PC-9 (cell line): ENCODE data around the gene CDC42BPB. TPM values are rescaled to one million over a fixed set of nuclear protein-coding genes. Genes with fewer than 3 reads are reported as not detected.

Source experiments
- BruUV-seq: library from RNA; stranded (reverse); fragments of 400-500 nt; replicated peaks from 2 replicates; lab custom pipeline; 2021; lab: Mats Ljungman, UMichigan
- CTCF ChIA-PET: fragments of 300-600 bp; sonication (Branson Sonifier 250); formaldehyde crosslinking; loops from one replicate; lab custom pipeline; 2022; ENCODE audit warnings: antibody characterized with exemption; lab: Charles Lee
- POLR2A ChIA-PET: fragments of 300-600 bp; sonication (Branson Sonifier 250); formaldehyde crosslinking; loops from one replicate; lab custom pipeline; 2022; ENCODE audit warnings: antibody characterized with exemption; ENCODE audit not compliant: unreplicated experiment; lab: Charles Lee
- DNase-seq, 2 experiments: peaks; one replicate each; pipeline versions ENCODE4 v3.0.0 to v3.0.0-alpha.2; 2015 to 2022; ENCODE audit warnings: mixed read lengths in 1 of 2
- H2AFZ ChIP-seq: fragments of 200-600 bp; sonication (generic); 2 replicates; pipeline ENCODE4 v1.8.1; 2017; ENCODE audit warnings: antibody characterized with exemption
- H3F3A ChIP-seq: fragments of 200-600 bp; sonication (generic); 2 replicates; pipeline ENCODE4 v1.8.1; 2017; ENCODE audit warnings: antibody characterized with exemption, mild to moderate bottlenecking, low read depth; ENCODE audit not compliant: insufficient read depth
- H3K27ac ChIP-seq: fragments of 200-600 bp; sonication (generic); 2 replicates; pipeline ENCODE4 v1.6.1; 2016; ENCODE audit warnings: mixed run types
- H3K27me3 ChIP-seq: fragments of 200-600 bp; sonication (generic); 2 replicates; pipeline ENCODE4 v1.6.1; 2016; ENCODE audit warnings: low read depth, mixed run types; ENCODE audit not compliant: insufficient read depth
- H3K36me3 ChIP-seq: fragments of 200-600 bp; sonication (generic); 2 replicates; pipeline ENCODE4 v1.6.1; 2016; ENCODE audit warnings: low read depth, mixed run types
- H3K4me1 ChIP-seq: fragments of 200-600 bp; sonication (generic); replicated peaks from 2 replicates; pipeline ENCODE4 v1.6.1; 2016; ENCODE audit warnings: mixed run types; ENCODE audit not compliant: insufficient read depth
- H3K4me2 ChIP-seq: fragments of 200-600 bp; sonication (generic); 2 replicates; pipeline ENCODE4 v1.6.1; 2017; ENCODE audit warnings: mixed run types
- H3K4me3 ChIP-seq: fragments of 200-600 bp; sonication (generic); 2 replicates; pipeline ENCODE4 v1.6.1; 2016; ENCODE audit warnings: mixed run types
- H3K79me2 ChIP-seq: fragments of 200-600 bp; sonication (generic); 2 replicates; pipeline ENCODE4 v1.6.1; 2017; ENCODE audit warnings: low read depth, mixed run types
- H3K9me2 ChIP-seq: fragments of 200-600 bp; sonication (generic); 2 replicates; pipeline ENCODE4 v1.8.1; 2017; ENCODE audit warnings: mild to moderate bottlenecking; ENCODE audit not compliant: insufficient read depth
- H3K9me3 ChIP-seq: fragments of 200-600 bp; sonication (generic); 2 replicates; pipeline ENCODE4 v1.8.1; 2016; ENCODE audit warnings: low read depth; ENCODE audit not compliant: insufficient read depth
- H4K20me1 ChIP-seq: fragments of 200-600 bp; sonication (generic); 2 replicates; pipeline ENCODE4 v1.8.1; 2017; ENCODE audit not compliant: insufficient read depth
- EZH2 ChIP-seq: fragments of 200-600 bp; sonication (generic); IDR thresholded peaks from 2 replicates; pipeline ENCODE4 v1.8.0; 2017; ENCODE audit warnings: antibody characterized with exemption, low read depth
- intact Hi-C: fragments of 100-400 bp; cut with micrococcal nuclease; formaldehyde crosslinking; loops from one replicate; pipeline ENCODE4 v1.10.0; 2022; ENCODE audit not compliant: unreplicated experiment
- total RNA-seq: library from RNA; stranded (reverse); gene quantifications from 2 replicates; pipeline ENCODE4 v1.2.3, GENCODE V29; 2021
- TF ChIP-seq, protein P1 (sequence below): fragments of 200-600 bp; sonication (generic); conservative IDR thresholded peaks from 2 replicates; pipeline ENCODE4 v1.6.1; 2017; ENCODE audit warnings: mixed run types, antibody characterized with exemption, mild to moderate bottlenecking, moderate library complexity

The CDC42BPB gene
- total RNA-seq, 1 experiment from 2014 or later = 203 TPM

DNA sequence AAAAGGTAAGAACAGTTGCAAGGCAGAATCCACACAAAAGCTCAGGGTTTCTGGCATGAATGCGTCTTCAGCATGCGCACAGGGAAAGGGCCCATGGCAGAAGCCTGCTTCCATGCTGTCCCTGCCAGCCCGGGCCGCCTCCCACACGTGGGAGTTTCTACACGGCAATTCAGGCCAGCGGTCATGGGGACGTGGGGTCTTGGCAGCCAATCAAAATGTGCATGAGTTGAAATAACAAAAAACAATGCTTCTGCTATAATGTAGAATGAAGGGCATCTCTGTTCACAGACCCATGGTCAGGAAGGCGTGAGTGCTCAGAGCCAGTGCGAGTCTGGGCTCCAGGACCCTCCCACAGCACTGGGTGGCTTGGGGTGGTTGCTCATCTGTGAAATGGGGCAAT lies 106.3 kb downstream of the CDC42BPB start:
- H3K4me1 ChIP-seq = no peaks in the 10 kb centered on the region
- DNase-seq = no peak
- BruUV-seq = no TSS peak
- ChIA-PET CTCF (no interaction called here), POLR2A (no interaction called here)
- TF ChIP-seq, protein P1, sequence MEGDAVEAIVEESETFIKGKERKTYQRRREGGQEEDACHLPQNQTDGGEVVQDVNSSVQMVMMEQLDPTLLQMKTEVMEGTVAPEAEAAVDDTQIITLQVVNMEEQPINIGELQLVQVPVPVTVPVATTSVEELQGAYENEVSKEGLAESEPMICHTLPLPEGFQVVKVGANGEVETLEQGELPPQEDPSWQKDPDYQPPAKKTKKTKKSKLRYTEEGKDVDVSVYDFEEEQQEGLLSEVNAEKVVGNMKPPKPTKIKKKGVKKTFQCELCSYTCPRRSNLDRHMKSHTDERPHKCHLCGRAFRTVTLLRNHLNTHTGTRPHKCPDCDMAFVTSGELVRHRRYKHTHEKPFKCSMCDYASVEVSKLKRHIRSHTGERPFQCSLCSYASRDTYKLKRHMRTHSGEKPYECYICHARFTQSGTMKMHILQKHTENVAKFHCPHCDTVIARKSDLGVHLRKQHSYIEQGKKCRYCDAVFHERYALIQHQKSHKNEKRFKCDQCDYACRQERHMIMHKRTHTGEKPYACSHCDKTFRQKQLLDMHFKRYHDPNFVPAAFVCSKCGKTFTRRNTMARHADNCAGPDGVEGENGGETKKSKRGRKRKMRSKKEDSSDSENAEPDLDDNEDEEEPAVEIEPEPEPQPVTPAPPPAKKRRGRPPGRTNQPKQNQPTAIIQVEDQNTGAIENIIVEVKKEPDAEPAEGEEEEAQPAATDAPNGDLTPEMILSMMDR = no peak
- no peak for TF ChIP-seq EZH2
- H3K9me3 ChIP-seq = no peaks in the 10 kb centered on the region
- H3K36me3 ChIP-seq = peaks cover 72% of the 10 kb centered on the region
- no peaks in the 10 kb centered on the region for H3K27me3 ChIP-seq
- peaks cover 17% of the 10 kb centered on the region; the same call in 1 of the 2 replicates for H3F3A ChIP-seq
- no peaks in the 10 kb centered on the region for H3K79me2 ChIP-seq
- no peak overlapping the region for H3K4me3 ChIP-seq
- intact Hi-C loops = no loop called here
- H3K4me2 ChIP-seq = no peak overlapping the region
- peaks cover 8% of the 10 kb centered on the region for H4K20me1 ChIP-seq
- no peak overlapping the region for H2AFZ ChIP-seq
- H3K27ac ChIP-seq = no peak overlapping the region
- no peaks in the 10 kb centered on the region for H3K9me2 ChIP-seq

DNA sequence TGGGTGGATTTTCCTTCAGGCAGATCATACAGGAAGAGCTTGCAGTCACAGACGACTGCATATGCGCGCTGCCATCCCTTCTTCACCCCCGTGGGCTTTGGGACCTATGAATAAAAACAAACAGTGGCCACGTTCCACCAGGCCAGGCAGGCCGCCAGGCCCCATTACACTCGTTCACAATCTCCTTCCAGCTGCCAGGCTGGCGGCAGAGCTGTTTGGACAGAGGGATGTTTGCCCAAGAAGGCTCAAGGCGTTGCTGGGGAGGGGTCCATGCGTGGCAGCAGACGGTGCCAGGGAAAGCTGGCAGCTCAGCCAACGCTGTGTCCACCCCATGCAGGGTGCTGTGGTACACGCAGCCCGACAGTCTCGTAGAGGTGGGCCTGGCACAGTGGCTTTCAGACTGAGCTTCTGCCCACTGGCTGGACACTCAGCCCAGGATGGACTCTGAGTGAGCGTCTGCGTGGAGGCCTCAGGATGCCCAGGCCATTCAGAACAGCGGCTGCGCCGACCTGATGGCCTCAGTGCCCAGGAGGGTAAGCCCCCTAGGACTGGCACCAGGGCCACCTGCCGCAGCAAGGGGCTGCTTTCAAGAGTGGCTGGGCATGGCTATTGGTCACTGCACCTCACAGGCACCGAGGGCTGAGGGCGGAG lies 107.4 kb downstream of the CDC42BPB start:
- Histone ChIP-seq H3K36me3 (peaks cover 64% of the 10 kb centered on the region), H3K79me2 (no peaks in the 10 kb centered on the region), H3K4me2 (no peak overlapping the region), H3K4me3 (no peak overlapping the region), H3K9me3 (no peaks in the 10 kb centered on the region), H3K9me2 (no peaks in the 10 kb centered on the region), H3F3A (peaks cover 17% of the 10 kb centered on the region; the same call in 1 of the 2 replicates), H3K27me3 (no peaks in the 10 kb centered on the region), H2AFZ (no peak overlapping the region), H4K20me1 (peaks cover 13% of the 10 kb centered on the region), H3K4me1 (no peaks in the 10 kb centered on the region), H3K27ac (no peak overlapping the region)
- intact Hi-C loops = no loop called here
- CTCF ChIA-PET = no interaction called here
- TF ChIP-seq, protein P1 = no peak
- TF ChIP-seq EZH2 = no peak
- POLR2A ChIA-PET = no interaction called here
- BruUV-seq = no TSS peak
- DNase-seq = no peak

DNA sequence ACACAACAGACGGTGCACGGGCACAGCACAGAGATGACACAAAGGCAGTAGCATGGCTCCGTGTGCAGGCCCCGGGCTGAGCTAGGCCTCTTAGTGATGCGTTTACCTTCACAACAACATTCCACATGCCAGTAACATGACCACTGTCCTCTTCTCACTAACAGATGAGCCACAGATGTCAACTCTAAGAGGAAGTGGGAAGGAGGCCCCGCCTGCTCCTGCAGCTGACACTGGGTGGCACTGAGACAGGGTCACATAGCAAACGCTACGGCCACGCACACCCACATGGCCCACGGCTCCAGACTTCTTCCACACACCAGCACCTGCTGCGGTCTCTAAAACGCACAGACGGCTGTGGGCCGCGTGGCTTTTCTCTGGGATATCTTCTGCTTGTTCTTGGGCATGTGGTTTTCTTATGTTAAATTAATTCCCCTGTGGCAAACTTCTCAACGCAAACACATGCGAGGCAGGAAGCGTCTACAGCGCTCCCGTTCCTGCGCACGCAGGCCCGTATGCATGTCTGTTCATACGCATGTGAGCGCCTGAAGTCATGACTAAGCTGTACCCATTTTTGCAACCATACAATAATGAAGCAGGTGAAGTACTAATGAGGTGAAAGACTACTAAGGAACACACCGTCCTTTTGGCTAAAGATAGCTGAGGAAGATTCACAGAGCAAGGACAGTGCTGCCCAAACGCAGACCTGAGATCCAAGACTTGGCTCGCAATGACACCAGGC lies 108.1 kb downstream of the CDC42BPB start:
- Histone ChIP-seq H3F3A (peaks cover 17% of the 10 kb centered on the region; the same call in 1 of the 2 replicates), H2AFZ (no peak overlapping the region), H3K4me1 (no peaks in the 10 kb centered on the region), H3K9me2 (no peaks in the 10 kb centered on the region), H3K36me3 (peaks cover 57% of the 10 kb centered on the region), H3K4me3 (no peak overlapping the region), H4K20me1 (peaks cover 13% of the 10 kb centered on the region), H3K79me2 (no peaks in the 10 kb centered on the region), H3K27ac (no peak overlapping the region), H3K4me2 (no peak overlapping the region), H3K9me3 (no peaks in the 10 kb centered on the region), H3K27me3 (no peaks in the 10 kb centered on the region)
- POLR2A ChIA-PET = no interaction called here
- BruUV-seq = no TSS peak
- CTCF ChIA-PET = no interaction called here
- DNase-seq = no peak
- intact Hi-C loops = no loop called here
- TF ChIP-seq, protein P1 = no peak
- TF ChIP-seq EZH2 = no peak
